HG03571 (cell line): ENCODE results near the gene CPNE1.

Source experiments
- ATAC-seq: cut with Tn5 transposase; IDR thresholded peaks from one replicate; pipeline ENCODE4 v1.9.1; 2021; ENCODE audit not compliant: unreplicated experiment

Gene CPNE1

DNA sequence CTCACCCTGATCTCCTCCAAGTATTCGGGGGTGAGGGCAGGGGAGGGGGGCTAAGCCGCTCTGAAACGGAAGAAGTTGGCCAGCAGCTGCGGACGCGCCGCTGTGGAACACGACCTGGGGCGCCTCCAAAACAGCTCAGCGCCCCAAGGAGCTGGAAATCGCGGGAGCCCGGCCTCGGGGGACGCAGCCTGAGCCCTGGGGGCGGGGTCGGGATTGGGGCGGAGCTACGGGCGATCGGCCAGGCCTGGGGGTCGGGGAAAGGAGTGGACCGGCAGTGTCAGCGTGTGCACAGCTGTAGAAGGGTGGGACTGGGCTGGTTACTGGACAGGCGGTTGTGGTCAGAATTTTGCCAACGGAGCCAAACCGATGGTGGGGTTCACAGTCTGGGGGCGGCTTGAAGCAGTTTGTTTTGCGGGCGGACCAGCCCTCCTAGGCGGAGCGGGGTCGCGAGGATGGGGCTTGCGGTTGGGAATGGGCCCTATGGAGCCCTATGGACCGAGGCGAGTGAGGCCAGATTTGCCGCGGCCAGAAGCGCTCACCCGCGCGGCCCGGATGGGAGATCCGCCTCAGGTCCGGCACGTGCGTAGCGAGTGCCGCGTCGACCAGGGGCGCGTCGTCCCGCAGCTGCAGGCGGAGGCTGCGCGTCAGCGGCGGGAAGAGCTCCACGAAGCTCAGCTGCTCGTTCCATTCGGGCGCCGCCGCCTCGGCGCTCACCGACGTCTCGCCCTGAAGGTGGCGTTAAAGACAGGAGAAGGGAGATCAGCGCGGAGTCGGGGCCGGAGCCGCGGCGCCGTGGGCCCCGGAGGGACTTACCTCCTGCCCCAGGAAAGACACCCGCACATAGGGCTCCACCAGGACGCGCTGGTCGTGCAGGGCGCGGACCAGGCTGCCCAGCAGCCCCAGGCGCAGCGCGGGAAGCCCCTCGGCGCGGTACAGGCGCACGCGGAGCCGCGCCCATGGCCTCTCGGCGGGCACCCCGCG, 63.4 kb downstream of the CPNE1 start:
- no peak for ATAC-seq

- ATAC-seq: no peak
Observed at GRCh38 chr20:35600176-35600992, 64.3 kb downstream of the CPNE1 start.

GRCh38 chr20:35599776-35600120, 65.0 kb downstream of the CPNE1 start:
- ATAC-seq: no peak

DNA sequence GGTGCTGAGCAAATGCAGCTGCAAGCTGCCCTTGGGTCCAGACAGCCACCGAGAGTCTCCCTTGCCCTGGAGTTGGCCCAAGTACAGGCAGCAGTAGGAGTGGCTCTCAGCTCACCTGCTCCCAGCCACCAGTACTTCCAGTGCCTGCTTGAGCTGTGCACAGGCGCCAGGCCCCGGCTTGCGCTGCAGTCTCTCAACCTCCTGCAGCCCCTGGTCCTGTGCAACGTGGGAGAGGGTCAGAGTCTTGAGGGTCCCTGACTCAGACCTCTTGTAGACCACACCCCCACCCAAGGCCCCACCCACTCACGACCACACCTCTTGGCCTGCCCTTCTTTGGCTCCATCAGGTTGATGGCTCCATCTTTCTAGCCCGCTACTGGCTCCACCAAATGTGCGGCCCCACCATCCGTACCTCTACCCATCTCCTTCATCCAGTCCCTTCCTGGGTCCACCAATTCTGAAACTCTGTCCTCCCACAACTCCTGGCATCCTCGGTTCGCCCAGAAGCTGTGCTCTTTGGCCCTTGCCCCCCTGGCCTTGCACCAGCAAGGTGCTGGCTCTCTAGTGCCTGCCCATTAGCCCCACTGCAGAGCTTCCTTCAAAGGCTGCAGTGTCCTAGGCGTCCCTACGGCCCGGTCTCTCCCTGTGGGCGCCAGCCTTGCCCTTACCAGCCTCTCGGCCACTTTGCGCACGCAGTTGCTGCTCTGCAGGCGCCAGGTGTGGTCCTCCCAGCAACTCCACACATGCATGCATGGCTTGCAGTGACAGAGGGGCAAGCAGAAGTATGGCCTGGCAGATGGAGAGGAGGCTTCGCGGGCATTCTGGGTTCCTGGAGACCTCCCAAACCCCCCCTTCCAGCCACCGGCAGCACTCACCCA, 65.6 kb downstream of the CPNE1 start:
- ATAC-seq: no peak

GRCh38 chr20:35598476-35598875, 66.2 kb downstream of the CPNE1 start:
- no peak for ATAC-seq

- ATAC-seq: no peak
Observed at GRCh38 chr20:35597186-35597585, 67.5 kb downstream of the CPNE1 start.

- no peak for ATAC-seq
Observed at GRCh38 chr20:35595901-35596300, 68.8 kb downstream of the CPNE1 start.

GRCh38 chr20:35595456-35595855, 69.2 kb downstream of the CPNE1 start:
- no peak for ATAC-seq

GRCh38 chr20:35592339-35592974, 72.2 kb downstream of the CPNE1 start:
- no peak for ATAC-seq

DNA sequence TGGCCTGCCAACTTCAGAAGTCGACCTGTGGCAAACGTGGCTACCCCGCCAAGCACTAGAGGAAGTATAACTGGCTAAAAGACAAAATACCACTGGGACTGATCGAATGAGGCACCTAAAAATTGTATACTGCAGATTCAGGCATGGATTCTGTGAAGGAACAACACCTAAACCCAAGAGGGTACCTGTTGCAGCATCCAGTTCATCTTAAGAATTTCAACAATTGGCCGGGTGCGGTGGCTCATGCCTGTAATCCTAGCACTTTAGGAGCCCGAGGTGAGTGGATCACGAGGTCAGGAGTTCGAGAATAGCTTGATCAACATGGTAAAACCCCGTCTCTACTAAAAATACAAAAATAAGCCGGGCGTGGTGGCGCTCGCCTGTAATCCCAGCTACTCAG, 76.3 kb downstream of the CPNE1 start:
- no peak for ATAC-seq

DNA sequence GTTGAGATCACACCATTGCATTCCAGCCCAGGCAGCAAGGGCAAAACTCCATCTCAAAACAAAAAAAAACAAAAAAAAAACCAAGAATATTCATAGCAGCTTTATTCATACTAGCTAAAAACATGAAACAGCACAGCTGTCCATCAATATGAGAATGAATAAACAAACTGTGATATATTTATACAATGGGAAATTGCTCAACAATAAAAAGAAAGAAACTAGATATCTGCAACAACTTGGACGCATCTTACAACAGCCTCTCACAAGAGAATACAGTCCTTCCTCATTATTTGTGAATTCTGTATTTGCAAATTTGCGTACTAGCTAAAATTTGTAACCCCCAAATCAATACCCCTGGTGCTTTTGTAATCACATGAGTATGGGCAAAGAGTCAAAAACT, 77.3 kb downstream of the CPNE1 start:
- ATAC-seq: no peak

DNA sequence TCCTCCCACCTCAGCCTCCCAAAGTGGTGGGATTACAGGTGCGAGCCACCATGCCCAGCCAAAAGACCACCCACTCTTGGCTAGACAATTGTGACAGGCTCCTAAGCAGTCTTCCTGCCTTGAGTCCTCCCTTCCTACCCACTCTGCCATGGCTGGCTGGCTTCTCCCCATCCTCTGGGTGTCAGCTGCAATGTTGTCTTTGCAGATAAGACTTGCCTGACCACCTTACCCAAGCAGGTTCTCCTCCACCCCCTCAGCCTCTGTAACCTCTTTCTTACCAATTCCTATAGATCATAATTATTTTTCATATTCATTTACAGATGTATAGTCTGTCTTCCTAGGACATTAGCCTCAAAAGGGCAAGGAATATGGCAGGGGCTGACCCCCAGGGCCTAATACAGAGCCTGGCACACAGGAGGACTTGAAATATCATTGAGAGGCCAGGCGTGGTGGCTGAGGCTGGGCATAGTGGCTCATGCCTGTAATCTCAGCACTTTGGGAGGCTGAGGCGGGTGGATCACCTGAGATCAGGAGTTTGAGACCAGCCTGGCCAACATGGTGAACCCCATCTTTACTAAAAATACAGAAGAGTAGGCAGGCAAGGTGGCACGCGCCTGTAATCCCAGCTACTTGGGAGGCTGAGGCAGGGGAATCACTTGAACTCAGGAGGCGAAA, 77.8 kb downstream of the CPNE1 start:
- ATAC-seq: no peak

DNA sequence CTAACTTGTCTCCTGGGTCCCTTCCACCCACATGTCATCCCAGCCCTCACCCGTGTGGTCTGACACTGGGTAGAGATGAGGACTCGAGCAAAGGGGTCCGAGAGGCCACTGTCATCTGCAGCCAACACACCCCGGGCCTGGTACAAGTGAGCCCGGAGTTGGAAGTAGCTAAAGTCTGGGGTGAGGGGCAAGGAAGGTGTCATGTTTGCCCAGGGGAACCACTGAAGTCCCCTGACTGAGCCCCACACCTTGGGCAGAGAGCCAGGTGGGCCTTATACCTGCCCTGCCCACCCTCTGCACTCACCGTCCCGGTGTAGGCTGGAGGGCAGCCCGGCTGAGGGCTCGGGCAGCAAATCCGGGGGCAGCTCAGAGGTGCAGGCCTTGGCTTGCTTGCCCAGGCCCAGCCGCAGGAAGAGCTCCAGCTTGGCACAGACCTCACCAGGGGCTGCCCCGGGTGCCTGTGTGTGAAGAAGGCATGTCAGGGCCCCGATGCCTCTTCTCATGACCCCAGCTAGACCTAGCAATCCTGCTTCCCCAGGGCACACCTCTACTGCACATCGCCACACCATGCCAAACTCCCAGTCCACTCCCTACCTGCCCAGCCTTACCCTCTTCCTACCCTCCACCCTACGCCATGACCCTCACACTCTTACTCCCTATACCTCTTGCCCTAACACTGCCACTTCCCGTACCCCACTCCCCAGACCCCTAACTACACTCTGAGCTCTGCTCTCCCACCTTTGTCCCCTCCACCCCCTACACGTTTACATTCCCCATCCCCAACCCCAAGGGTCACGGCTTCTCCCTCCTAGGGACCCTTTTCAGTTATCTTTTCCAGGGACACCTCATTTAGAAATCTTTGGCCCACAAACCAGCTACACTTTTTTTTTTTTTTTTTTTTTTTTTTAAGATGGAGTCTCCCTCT, 80.8 kb downstream of the CPNE1 start:
- ATAC-seq: no peak

- no peak for ATAC-seq
Observed at GRCh38 chr20:35582741-35583404, 81.8 kb downstream of the CPNE1 start.

- ATAC-seq: no peak
Observed at GRCh38 chr20:35582131-35582530, 82.6 kb downstream of the CPNE1 start.

GRCh38 chr20:35579196-35579595, 85.5 kb downstream of the CPNE1 start:
- no peak for ATAC-seq

- no peak for ATAC-seq
Observed at GRCh38 chr20:35578469-35578868, 86.2 kb downstream of the CPNE1 start.

GRCh38 chr20:35576816-35577215, 87.9 kb downstream of the CPNE1 start:
- no peak for ATAC-seq
